ENCODE measurements around the gene RLN3. TPM values are rescaled to one million over a fixed set of nuclear protein-coding genes. Genes with fewer than 3 reads are reported as not detected.

Gene RLN3
- total and polyA plus RNA-seq, 10 of the 15 experiments (the other 5 are each of a cell fraction or from before 2014, with no cell fraction given) = not detected

GRCh38 chr19:14004619-14005348 lies 23.2 kb upstream of the RLN3 start (continued):
- no peak for TF ChIP-seq ZBTB33 (IDR thresholded peaks at IDR 0.05)
- no peak for TF ChIP-seq SRF (IDR thresholded peaks at IDR 0.05; ENCODE audit: low read depth in 2 of 2, low read length in 2 of 2)
- no peak for TF ChIP-seq MYC (IDR thresholded peaks at IDR 0.05; ENCODE audit: insufficient read depth, insufficient read length, insufficient replicate concordance, low read length, severe bottlenecking)
- TF ChIP-seq SIN3A (IDR thresholded peaks at IDR 0.05; ENCODE audit: low read depth, low read length) = no peak
- TF ChIP-seq NFXL1 (IDR thresholded peaks at IDR 0.05; ENCODE audit: borderline replicate concordance) = no peak
- TF ChIP-seq ZNF687 (IDR thresholded peaks at IDR 0.05) = peak; percentile 96
- no peak for TF ChIP-seq JUNB (IDR thresholded peaks at IDR 0.05)
- no peak for TF ChIP-seq HCFC1 (IDR thresholded peaks at IDR 0.05; ENCODE audit: low read length)
- TF ChIP-seq BRCA1 (IDR thresholded peaks at IDR 0.05; ENCODE audit: low read depth, low read length) = no peak
- TF ChIP-seq RELB (IDR thresholded peaks at IDR 0.05; ENCODE audit: low read depth) = peak; percentile 90
- no peak for TF ChIP-seq ZNF592 (IDR thresholded peaks at IDR 0.05)
- TF ChIP-seq RCOR1 (conservative IDR thresholded peaks at IDR 0.05; ENCODE audit: low read depth, low read length) = no peak
- TF ChIP-seq BCL3 (IDR thresholded peaks at IDR 0.05; ENCODE audit: borderline replicate concordance, insufficient read depth, low read depth, low read length, poor library complexity, severe bottlenecking) = no peak
- TF ChIP-seq RFX5 (IDR thresholded peaks at IDR 0.05; ENCODE audit: low read depth, low read length) = no peak
